Tibial artery (tissue), 4 donors: ENCODE results near the gene GALNT17.

Experiments
- DNase-seq, 2 donors: peaks; one replicate each; pipeline ENCODE4 v3.0.0-alpha.2; 2019
- H3K27ac ChIP-seq, 2 donors: fragments of 200-600 bp; sonication (generic) in 1 of 2; 1 replicate in 1 of 2; 2 replicates in 1 of 2; pipeline ENCODE4 v1.5.1; 2018 to 2019; ENCODE audit warnings: mild to moderate bottlenecking in 1 of 2
- H3K27me3 ChIP-seq, 2 donors: fragments of 200-600 bp; sonication (generic) in 1 of 2; one replicate each; pipeline versions ENCODE4 v1.5.1 to v1.6.0; 2016 to 2019
- H3K36me3 ChIP-seq, 3 donors: fragments of 200-600 bp; sonication (generic) in 2 of 3; one replicate each; pipeline ENCODE4 v1.5.1; 2016 to 2019; ENCODE audit warnings: mild to moderate bottlenecking in 2 of 3
- H3K4me1 ChIP-seq, 4 donors: fragments of 200-600 bp; sonication (generic) in 2 of 4; 1 replicate in 3 of 4; 2 replicates in 1 of 4; pipeline ENCODE4 v1.5.1; 2016 to 2019
- H3K4me3 ChIP-seq, 2 donors: fragments of 200-600 bp; sonication (generic) in 1 of 2; 1 replicate in 1 of 2; 2 replicates in 1 of 2; pipeline ENCODE4 v1.5.1; 2018 to 2019; ENCODE audit warnings: mild to moderate bottlenecking in 2 of 2
- H3K9me3 ChIP-seq, 3 donors: fragments of 200-600 bp; sonication (generic) in 1 of 3; one replicate each; pipeline ENCODE4 v1.5.1; 2016 to 2019
- CTCF ChIP-seq, 2 experiments: fragments of 200-600 bp in 1 of 2; fragments of 450-650 bp in 1 of 2; IDR thresholded peaks; one replicate each; pipeline ENCODE4 v1.5.1; 2017 to 2019; ENCODE audit warnings: antibody characterized with exemption in 2 of 2, mild to moderate bottlenecking in 1 of 2, moderate library complexity in 1 of 2
- intact Hi-C: fragments of 100-400 bp; cut with DNase I; formaldehyde crosslinking; loops from one replicate; pipeline ENCODE4 v1.15.0; 2023; ENCODE audit warnings: low total_unique reads

Gene GALNT17

GRCh38 chr7:71472962-71473361, 341.0 kb downstream of the GALNT17 start:
- H3K4me1 ChIP-seq: peaks cover 0 to 4% (median 0%) of the 10 kb centered on the region in 4 donors
- intact Hi-C loops: no loop called here

GRCh38 chr7:71473366-71473967, 341.5 kb downstream of the GALNT17 start:
- Histone ChIP-seq H3K27ac (no peak overlapping the region), H3K36me3 (peaks cover 0 to 6% (median 0%) of the 10 kb centered on the region in 3 donors), H3K4me1 (peaks cover 0 to 4% (median 0%) of the 10 kb centered on the region in 4 donors), H3K9me3 (peaks cover 0 to 9% (median 4%) of the 10 kb centered on the region in 3 donors), H3K4me3 (no peak overlapping the region), H3K27me3 (no peaks in the 10 kb centered on the region)
- DNase-seq: no peak
- intact Hi-C loops: no loop called here
- TF ChIP-seq CTCF (IDR thresholded peaks at IDR 0.05): no peak

More at GRCh38 chr7:71472962-71473361, 341.0 kb downstream of the GALNT17 start:
- Histone ChIP-seq H3K27ac (no peak overlapping the region), H3K36me3 (peaks cover 0 to 6% (median 0%) of the 10 kb centered on the region in 3 donors), H3K4me3 (no peak overlapping the region), H3K27me3 (no peaks in the 10 kb centered on the region), H3K9me3 (peaks cover 0 to 9% (median 4%) of the 10 kb centered on the region in 3 donors)
- TF ChIP-seq CTCF (IDR thresholded peaks at IDR 0.05): no peak
- DNase-seq: no peak

GRCh38 chr7:71477441-71477840, 345.5 kb downstream of the GALNT17 start:
- intact Hi-C loops: no loop called here

GRCh38 chr7:71479231-71479630, 347.3 kb downstream of the GALNT17 start:
- peaks cover 0 to 23% (median 15%) of the 10 kb centered on the region in 4 donors for H3K4me1 ChIP-seq
- H3K36me3 ChIP-seq: peaks cover 0 to 6% (median 0%) of the 10 kb centered on the region in 3 donors
- no peaks in the 10 kb centered on the region for H3K27me3 ChIP-seq
- no peak overlapping the region for H3K27ac ChIP-seq
- peaks cover 0 to 8% (median 4%) of the 10 kb centered on the region in 3 donors for H3K9me3 ChIP-seq
- no peak overlapping the region for H3K4me3 ChIP-seq
- DNase-seq: no peak
- intact Hi-C loops: no loop called here
- TF ChIP-seq CTCF (IDR thresholded peaks at IDR 0.05): no peak

More at GRCh38 chr7:71477441-71477840, 345.5 kb downstream of the GALNT17 start:
- Histone ChIP-seq H3K9me3 (peaks cover 0 to 9% (median 4%) of the 10 kb centered on the region in 3 donors), H3K4me1 (peaks cover 0 to 23% (median 15%) of the 10 kb centered on the region in 4 donors), H3K36me3 (peaks cover 0 to 6% (median 0%) of the 10 kb centered on the region in 3 donors), H3K27ac (no peak overlapping the region), H3K27me3 (no peaks in the 10 kb centered on the region), H3K4me3 (no peak overlapping the region)
- TF ChIP-seq CTCF (IDR thresholded peaks at IDR 0.05): no peak
- DNase-seq: no peak

- Histone ChIP-seq H3K27me3 (no peaks in the 10 kb centered on the region), H3K4me1 (peaks cover 0 to 23% (median 15%) of the 10 kb centered on the region in 4 donors), H3K27ac (peak overlapping the region; percentile 44 to 57), H3K36me3 (no peaks in the 10 kb centered on the region), H3K4me3 (no peak overlapping the region), H3K9me3 (no peaks in the 10 kb centered on the region)
- no peak for TF ChIP-seq CTCF (IDR thresholded peaks at IDR 0.05)
- intact Hi-C loops: no loop called here
- peak in 1 of 2 donors; percentile 85 for DNase-seq
These were observed 348.8 kb downstream of the GALNT17 start for GRCh38 chr7:71480791-71481190.
